RPMI7951 (cell line): ENCODE measurements around the gene NEIL1. TPM values are rescaled to one million over a fixed set of nuclear protein-coding genes. Genes with fewer than 3 reads are reported as not detected.
"Not testable (repeated sequence)": the region's sequence is repeated elsewhere in the genome, so short reads cannot be mapped to it uniquely, and the experiment has no call there.

Experiments used
- DNase-seq: peaks from one replicate; pipeline ENCODE4 v3.0.0-alpha.2; 2012; ENCODE audit warnings: low read depth
- total RNA-seq: library from RNA; depleted of rRNA; stranded (reverse); fragments of >200 nt; shearing (Covaris generic); gene quantifications from 2 replicates; pipeline ENCODE4 v1.2.3, GENCODE V29; 2014; rRNA removed

The NEIL1 gene
- 2.6 and 4.2 TPM in 2 replicates for total RNA-seq

GRCh38 chr15:75346796-75347221 lies at the start of gene NEIL1:
Gene NEIL1 (plus strand): TSS chr15:75347039. CDS start chr15:75348906, 1,867 bp downstream.
- DNase-seq = peak; percentile 37

- not testable (repeated sequence) for DNase-seq
Measured at GRCh38 chr15:75298541-75299310, 48.1 kb upstream of the NEIL1 start.

GRCh38 chr15:75299311-75299688 lies 47.5 kb upstream of the NEIL1 start:
- DNase-seq = not testable (repeated sequence)

- not testable (repeated sequence) for DNase-seq
Measured at GRCh38 chr15:75300026-75300425, 46.8 kb upstream of the NEIL1 start.

GRCh38 chr15:75302318-75302717 lies 44.5 kb upstream of the NEIL1 start:
- DNase-seq = no peak

- DNase-seq = not testable (repeated sequence)
Measured at GRCh38 chr15:75302753-75303152, 44.1 kb upstream of the NEIL1 start.

- no peak for DNase-seq
Measured at GRCh38 chr15:75306188-75306587, 40.7 kb upstream of the NEIL1 start.

- peak; percentile 35 for DNase-seq
Measured at GRCh38 chr15:75307778-75308390, 39.0 kb upstream of the NEIL1 start.

GRCh38 chr15:75309711-75310110 lies 37.1 kb upstream of the NEIL1 start:
- DNase-seq = no peak

GRCh38 chr15:75312548-75312947 lies 34.3 kb upstream of the NEIL1 start:
- DNase-seq = peak; percentile 63

- DNase-seq = no peak
Measured at GRCh38 chr15:75313116-75313845, 33.6 kb upstream of the NEIL1 start.

GRCh38 chr15:75314552-75315290 lies 32.1 kb upstream of the NEIL1 start:
- no peak for DNase-seq

- not testable (repeated sequence) for DNase-seq
Measured at GRCh38 chr15:75319231-75319897, 27.5 kb upstream of the NEIL1 start.

GRCh38 chr15:75321711-75322110 lies 25.1 kb upstream of the NEIL1 start:
- DNase-seq = no peak

- DNase-seq = no peak
Measured at GRCh38 chr15:75325922-75326321, 20.9 kb upstream of the NEIL1 start.

GRCh38 chr15:75327005-75327404 lies 19.8 kb upstream of the NEIL1 start:
- DNase-seq = no peak

GRCh38 chr15:75327491-75327890 lies 19.3 kb upstream of the NEIL1 start:
- DNase-seq = no peak

GRCh38 chr15:75328493-75329314 lies 18.1 kb upstream of the NEIL1 start:
- no peak for DNase-seq

GRCh38 chr15:75329571-75329970 lies 17.3 kb upstream of the NEIL1 start:
- no peak for DNase-seq

- not testable (repeated sequence) for DNase-seq
Measured at GRCh38 chr15:75332093-75332492, 14.7 kb upstream of the NEIL1 start.
